GM21576 (cell line): Measurements from ENCODE around the gene MYOD1.

ENCODE experiments used
- ATAC-seq: cut with Tn5 transposase; IDR thresholded peaks from one replicate; pipeline ENCODE4 v1.9.1; 2021; ENCODE audit warnings: mild to moderate bottlenecking, moderate library complexity; ENCODE audit not compliant: unreplicated experiment

Gene MYOD1

DNA sequence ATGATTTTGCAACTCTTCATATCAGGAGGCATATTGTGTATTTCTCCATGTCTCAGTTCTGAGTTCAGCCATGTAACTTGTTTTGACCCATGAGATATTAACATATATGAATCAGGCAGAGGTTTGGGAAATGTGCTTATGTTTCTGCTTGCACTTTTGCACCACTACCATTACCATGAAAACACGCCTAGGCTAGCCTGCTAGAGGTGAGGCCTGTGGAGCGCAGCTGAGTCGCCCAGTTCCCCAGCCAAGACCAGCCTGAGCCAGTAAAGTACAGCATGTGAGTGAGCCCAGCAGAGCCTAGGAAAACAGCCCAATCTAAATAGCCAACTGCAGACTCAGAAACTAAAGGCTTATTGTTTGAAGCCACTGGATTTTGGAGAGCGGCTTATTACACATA, 18.4 kb upstream of the MYOD1 start:
- no peak for ATAC-seq

GRCh38 chr11:17702876-17703275, 16.5 kb upstream of the MYOD1 start:
- no peak for ATAC-seq

GRCh38 chr11:17703951-17704350, 15.4 kb upstream of the MYOD1 start:
- ATAC-seq = no peak

- no peak for ATAC-seq
These were observed 11.5 kb upstream of the MYOD1 start for GRCh38 chr11:17707830-17708229.

DNA sequence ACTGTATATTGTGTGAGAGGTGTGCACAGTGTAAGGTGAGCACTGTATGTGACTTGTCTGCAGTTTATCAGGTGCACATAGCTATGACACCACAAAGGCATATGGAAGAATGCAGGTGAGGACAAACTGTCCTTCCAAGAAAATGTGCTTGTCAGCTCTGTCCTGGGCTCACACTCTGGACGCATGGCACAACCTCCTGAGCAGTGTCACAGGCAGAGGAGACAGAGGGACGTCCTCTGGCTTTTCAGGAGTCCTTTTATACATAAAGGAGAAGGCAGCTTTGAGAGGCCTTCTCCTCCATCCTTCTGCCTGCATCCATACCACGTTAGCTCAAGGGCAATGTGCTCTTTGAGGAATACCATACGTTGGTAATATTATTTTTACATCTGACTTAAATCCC, 7.5 kb upstream of the MYOD1 start:
- no peak for ATAC-seq

DNA sequence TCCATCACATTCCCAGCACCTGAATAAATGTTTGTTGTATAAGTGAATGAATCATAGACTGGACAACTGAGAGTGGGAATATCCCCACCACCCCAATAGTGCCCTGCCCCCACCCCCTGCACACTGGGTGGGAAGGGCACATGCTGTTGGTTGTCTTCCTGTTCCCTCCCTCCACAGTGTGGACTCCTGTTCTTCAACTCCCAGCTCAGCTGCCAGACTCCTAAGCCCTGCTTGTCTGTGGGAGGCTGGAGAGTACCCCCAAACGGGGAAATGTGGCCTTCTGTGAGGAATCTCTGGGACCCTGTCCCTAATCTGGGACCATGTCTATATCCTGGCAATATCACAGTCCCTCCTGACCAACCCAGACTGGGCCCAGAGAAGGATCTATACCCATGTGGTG, 5.5 kb upstream of the MYOD1 start:
- no peak for ATAC-seq

- ATAC-seq = no peak
These were observed 5.0 kb upstream of the MYOD1 start for GRCh38 chr11:17714356-17714854.

DNA sequence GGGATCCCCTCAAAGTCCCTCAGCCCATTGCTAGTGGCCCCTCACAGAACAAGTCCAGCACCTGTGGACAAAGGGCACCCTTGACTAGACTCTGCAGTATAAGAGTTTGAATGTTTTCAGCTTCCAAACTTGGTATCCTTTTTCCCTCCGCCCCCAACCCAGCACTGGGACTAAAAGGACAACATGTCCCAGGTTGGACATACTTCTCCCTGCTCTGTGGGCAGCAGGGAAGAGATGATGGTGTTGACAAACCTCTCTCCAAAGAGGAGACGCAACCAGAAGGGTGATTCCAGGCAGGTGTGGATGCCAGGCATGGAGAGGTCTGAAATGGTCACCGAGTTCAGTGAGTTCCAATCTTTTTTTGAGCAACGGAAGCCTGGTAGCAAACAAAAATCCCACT, 4.5 kb upstream of the MYOD1 start:
- ATAC-seq = no peak

- no peak for ATAC-seq
These were observed 2.6 kb upstream of the MYOD1 start for GRCh38 chr11:17716807-17717206.

- no peak for ATAC-seq
These were observed 1.4 kb upstream of the MYOD1 start for GRCh38 chr11:17718015-17718414.

DNA sequence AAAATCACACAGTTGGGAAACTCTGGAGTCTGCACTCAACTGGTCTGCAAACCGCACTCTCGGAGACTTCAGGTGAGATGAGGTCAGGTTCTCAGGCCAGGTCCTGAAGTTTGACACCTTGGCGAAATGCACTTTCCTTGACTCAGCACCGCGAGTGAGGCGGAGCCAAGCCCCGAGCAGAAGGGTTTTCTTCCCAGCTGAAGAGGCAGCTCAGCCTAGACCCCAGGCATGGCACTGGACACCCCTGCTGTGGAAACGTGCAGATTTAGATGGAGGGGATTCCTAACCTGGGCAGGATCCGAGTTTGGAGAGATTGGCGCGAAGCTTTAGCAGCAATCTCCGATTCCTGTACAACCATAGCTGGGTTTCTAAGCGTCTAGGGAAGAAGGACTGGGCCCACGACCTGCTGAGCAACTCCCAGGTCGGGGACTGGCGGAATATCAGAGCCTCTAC, 835 bp upstream of the MYOD1 start:
- no peak for ATAC-seq

DNA sequence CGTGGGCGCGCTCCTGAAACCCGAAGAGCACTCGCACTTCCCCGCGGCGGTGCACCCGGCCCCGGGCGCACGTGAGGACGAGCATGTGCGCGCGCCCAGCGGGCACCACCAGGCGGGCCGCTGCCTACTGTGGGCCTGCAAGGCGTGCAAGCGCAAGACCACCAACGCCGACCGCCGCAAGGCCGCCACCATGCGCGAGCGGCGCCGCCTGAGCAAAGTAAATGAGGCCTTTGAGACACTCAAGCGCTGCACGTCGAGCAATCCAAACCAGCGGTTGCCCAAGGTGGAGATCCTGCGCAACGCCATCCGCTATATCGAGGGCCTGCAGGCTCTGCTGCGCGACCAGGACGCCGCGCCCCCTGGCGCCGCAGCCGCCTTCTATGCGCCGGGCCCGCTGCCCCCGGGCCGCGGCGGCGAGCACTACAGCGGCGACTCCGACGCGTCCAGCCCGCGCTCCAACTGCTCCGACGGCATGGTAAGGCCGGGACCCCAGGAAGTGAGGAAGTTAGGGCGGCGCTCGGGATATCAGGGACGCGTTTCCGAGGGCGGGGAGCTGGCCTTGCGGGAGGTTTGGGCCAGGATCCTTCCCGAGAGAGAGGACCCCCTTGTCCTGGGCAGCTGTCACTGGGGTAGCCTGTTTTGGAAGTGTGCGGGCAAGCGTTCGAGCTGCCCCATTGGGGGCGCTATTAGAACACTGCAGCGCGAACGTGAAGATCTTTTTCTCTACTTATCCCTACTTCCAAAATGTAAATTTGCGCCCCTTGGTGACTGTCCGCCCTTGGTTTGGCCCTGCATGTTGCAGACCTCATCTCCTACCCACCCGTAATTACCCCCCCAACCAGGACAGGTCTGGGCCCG, 796 bp downstream of the MYOD1 start:
- no peak for ATAC-seq

- no peak for ATAC-seq
These were observed 1.4 kb downstream of the MYOD1 start for GRCh38 chr11:17720796-17721171.

- no peak for ATAC-seq
These were observed 2.0 kb downstream of the MYOD1 start for GRCh38 chr11:17721242-17721999.

- no peak for ATAC-seq
These were observed 2.8 kb downstream of the MYOD1 start for GRCh38 chr11:17722000-17722643.

DNA sequence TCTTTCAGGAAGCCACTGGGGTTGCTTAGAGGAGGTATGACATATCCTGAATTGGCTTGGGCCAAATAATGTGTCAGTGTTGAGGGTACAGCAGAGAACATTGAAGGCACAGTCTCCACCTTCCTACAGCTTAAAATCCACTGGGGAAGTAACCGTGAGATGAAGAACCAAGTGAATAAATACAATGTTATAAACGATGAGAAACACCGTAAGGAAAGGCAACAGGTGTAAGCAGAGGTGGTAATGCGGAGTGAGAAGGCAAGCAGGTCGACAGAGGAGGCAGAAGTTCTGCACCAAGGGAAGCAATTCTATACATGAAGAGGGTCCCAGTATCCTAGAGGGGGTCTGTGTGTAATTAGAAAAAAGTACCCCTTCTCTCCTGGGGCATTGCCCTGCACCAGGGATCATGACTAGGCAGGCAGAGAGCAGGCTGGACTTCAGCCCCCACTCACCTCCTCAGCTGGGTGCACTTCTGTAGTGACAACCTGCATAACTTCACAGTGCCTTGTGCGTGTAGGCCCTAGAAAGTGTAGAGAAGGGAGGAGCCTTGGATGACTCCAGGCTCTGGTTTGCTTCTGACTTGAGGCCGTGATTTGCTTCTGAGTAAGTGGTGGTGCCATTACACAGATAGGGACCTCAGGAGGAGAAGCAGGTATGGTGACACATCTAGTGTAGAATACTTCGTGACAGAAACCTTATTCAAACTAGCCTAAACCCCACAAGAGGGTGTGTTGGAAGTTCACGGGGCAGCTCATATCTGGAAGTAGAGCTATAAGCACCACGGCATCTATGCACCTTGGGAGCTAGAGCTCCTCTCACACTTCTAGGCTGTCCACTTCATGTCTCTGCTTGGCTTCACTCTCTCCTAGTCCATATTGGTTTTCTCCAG, 4.9 kb downstream of the MYOD1 start:
- no peak for ATAC-seq

- ATAC-seq = no peak
These were observed 5.8 kb downstream of the MYOD1 start for GRCh38 chr11:17725174-17725573.

- ATAC-seq = no peak
These were observed 10.8 kb downstream of the MYOD1 start for GRCh38 chr11:17730137-17730536.

- ATAC-seq = peak; percentile 79
These were observed 11.5 kb downstream of the MYOD1 start for GRCh38 chr11:17730608-17731462.

DNA sequence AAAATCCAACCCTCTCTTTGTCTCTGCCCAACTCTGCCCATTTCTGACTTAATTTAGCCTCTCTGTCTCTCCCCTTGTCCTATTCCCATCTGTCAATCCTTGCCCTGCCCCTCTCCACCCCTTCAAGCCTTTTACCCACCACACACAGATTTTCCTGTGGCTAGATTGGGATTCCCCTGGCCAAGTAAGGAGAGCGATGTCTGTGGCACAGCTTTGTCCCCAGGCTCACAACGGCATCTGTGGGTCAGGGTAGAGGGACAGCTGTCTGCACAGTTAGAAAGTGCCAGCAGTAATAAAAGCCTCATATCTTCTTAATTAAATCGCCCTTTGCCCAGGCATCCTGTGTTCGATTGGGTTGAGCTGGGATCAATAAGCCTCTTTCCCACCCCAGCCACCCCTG, 13.9 kb downstream of the MYOD1 start:
- ATAC-seq = no peak
